Brain microvascular endothelial cell (primary cell): ENCODE results near the gene NSG1.
A peak's percentile ranks its signal among the peaks of the same experiment; 100 is the strongest.

Experiments used
- DNase-seq: peaks from one replicate; pipeline ENCODE4 v3.0.0-alpha.2; 2020
- H3K27ac ChIP-seq: fragments of 250-450 bp; sonication (Bioruptor Pico); 2 replicates; pipeline ENCODE4 v1.5.1; 2020; ENCODE audit warnings: mild to moderate bottlenecking, moderate library complexity
- H3K27me3 ChIP-seq: fragments of 250-450 bp; sonication (Bioruptor Pico); replicated peaks from 2 replicates; pipeline ENCODE4 v1.5.1; 2020; ENCODE audit warnings: mild to moderate bottlenecking
- H3K36me3 ChIP-seq: fragments of 250-450 bp; sonication (Bioruptor Pico); replicated peaks from 2 replicates; pipeline ENCODE4 v1.5.1; 2020; ENCODE audit warnings: mild to moderate bottlenecking
- H3K4me3 ChIP-seq: 2 replicates; pipeline ENCODE4 v1.5.1; 2011; ENCODE audit warnings: low read depth, mild to moderate bottlenecking, control low read depth, low read length, moderate library complexity
- CTCF ChIP-seq: IDR thresholded peaks from 2 replicates; pipeline ENCODE4 v1.5.1; 2011; ENCODE audit warnings: low read depth, mild to moderate bottlenecking, moderate library complexity, low read length, control low read depth, inconsistent platforms; ENCODE audit errors: missing control alignments
- in situ Hi-C: cut with HindIII; loops from 2 replicates; pipeline ENCODE4 v1.10.0; 2017; ENCODE audit warnings: low sequenced_read_pairs, low pct_ligation_motif_present

Gene NSG1

DNA sequence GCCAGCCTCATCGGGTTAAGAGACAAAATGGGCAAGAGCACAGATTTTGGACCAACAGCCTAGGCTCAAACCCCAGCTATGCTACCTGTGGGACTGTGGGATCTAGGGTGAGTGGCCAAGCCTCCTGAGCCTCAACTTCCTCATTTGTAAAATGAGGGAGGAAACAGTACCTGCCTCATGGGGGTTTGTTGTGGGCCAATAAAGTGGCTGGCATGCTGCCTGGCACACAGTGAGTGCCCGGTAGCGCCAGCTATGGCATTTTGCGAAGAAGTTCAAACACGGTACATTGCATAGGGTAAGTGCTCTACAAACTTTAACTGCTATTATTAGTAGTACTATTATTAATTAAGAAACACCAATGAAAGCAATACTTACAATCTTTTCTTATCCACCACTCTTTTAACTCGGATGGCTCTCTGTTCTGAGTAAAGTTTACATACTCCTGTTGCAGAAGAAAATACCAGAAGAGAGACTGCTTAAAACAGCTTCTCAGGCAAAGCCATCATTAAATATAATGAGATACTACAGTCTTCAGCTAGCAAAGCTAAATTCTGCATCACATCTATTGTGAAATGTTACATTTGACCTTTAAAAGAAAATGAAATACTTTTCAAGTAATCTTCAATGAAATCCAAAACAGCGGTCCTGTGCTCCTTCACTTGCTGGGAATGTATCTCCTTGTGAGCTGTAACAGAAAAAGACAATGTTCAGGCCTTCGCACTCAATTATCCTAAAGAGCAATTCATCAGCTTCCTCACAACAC, 70.1 kb downstream of the NSG1 start:
- H3K27me3 ChIP-seq, result no peaks in the 10 kb centered on the region
- H3K4me3 ChIP-seq, result no peak overlapping the region
- in situ Hi-C loops, result no loop called here
- no peak for DNase-seq
- H3K36me3 ChIP-seq, result peaks cover 12% of the 10 kb centered on the region
- TF ChIP-seq CTCF, result no peak
- H3K27ac ChIP-seq, result peak overlapping the region; percentile 70

DNA sequence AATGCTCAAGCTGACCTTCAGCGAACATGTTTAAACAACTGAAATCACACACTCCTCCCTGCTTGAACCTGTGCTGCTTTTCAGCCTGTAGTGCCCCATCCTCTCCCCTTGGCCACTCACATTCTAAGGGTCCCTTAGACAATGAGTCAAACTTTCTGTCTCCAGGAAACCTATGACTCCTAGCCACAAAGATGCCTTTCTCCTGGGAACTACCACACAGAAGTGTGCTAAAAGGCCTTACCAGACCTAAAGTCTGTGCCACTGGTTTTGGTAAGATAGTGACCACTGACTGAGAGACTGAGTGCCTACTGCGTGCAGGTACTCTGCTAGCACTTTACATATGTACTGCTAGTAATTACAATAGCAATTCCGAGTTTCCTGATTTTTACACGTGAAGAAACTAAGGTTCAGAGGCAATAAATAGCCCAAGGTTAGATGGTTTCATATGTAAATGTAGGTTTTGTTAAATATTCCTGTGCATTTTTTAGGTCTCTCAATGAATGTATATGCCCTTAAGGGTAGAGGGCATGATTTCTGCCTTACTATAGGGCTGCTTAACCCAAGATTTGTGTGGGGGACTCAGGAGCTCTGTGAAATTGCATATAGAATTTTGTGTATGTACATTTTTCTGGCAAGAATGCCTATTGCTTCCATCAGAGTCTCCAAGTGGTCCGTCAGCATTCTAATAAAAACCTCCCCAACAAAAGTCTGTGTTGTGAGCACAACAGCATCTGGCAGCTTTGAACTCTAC, 71.1 kb downstream of the NSG1 start:
- Histone ChIP-seq H3K4me3 (no peak overlapping the region), H3K27me3 (no peaks in the 10 kb centered on the region), H3K27ac (peak overlapping the region; percentile 70), H3K36me3 (peaks cover 12% of the 10 kb centered on the region)
- in situ Hi-C loops, result no loop called here
- TF ChIP-seq CTCF, result peak; percentile 9
- peak; percentile 79 for DNase-seq

GRCh38 chr4:4459181-4459580, 72.3 kb downstream of the NSG1 start:
- in situ Hi-C loops, result no loop called here
- Histone ChIP-seq H3K27ac (no peak overlapping the region), H3K4me3 (no peak overlapping the region), H3K36me3 (peaks cover 12% of the 10 kb centered on the region), H3K27me3 (no peaks in the 10 kb centered on the region)
- no peak for TF ChIP-seq CTCF
- no peak for DNase-seq

GRCh38 chr4:4460759-4461158, 73.9 kb downstream of the NSG1 start:
- in situ Hi-C loops, result no loop called here

GRCh38 chr4:4461178-4461577, 74.3 kb downstream of the NSG1 start:
- H3K4me3 ChIP-seq, result no peak overlapping the region
- in situ Hi-C loops, result no loop called here
- no peak overlapping the region for H3K27ac ChIP-seq
- DNase-seq, result no peak
- no peaks in the 10 kb centered on the region for H3K27me3 ChIP-seq
- no peak for TF ChIP-seq CTCF
- peaks cover 15% of the 10 kb centered on the region for H3K36me3 ChIP-seq

More at GRCh38 chr4:4460759-4461158, 73.9 kb downstream of the NSG1 start:
- TF ChIP-seq CTCF, result no peak
- H3K36me3 ChIP-seq, result peaks cover 12% of the 10 kb centered on the region
- H3K27me3 ChIP-seq, result no peaks in the 10 kb centered on the region
- DNase-seq, result no peak
- no peak overlapping the region for H3K27ac ChIP-seq
- no peak overlapping the region for H3K4me3 ChIP-seq
